Keratinocyte (primary cell): ENCODE results near the gene PURA. TPM values are rescaled to one million over a fixed set of nuclear protein-coding genes. Genes with fewer than 3 reads are reported as not detected.

Experiments used
- DNase-seq: peaks from one replicate; pipeline ENCODE4 v3.0.0-alpha.2; 2011; ENCODE audit warnings: low read depth, missing footprints, low spot score
- FAIRE-seq: peaks from 2 replicates; lab custom pipeline; 2011; peaks lifted over from hg19 to GRCh38; lab: Jason Lieb, UNC
- H2AFZ ChIP-seq: 2 replicates; pipeline ENCODE4 v1.6.0; 2012; ENCODE audit warnings: low read length, control low read depth, inconsistent platforms; ENCODE audit not compliant: control insufficient read depth
- H3K27ac ChIP-seq: 2 replicates; pipeline ENCODE4 v1.5.1; 2011; ENCODE audit warnings: low read length; ENCODE audit not compliant: control insufficient read depth, insufficient read depth
- H3K27me3 ChIP-seq: 3 replicates; pipeline ENCODE4 v1.6.0; 2011; ENCODE audit warnings: low read length; ENCODE audit not compliant: control insufficient read depth, insufficient read depth; ENCODE audit errors: extremely low read depth
- H3K36me3 ChIP-seq, 2 experiments: 2 replicates in 1 of 2; 3 replicates in 1 of 2; pipeline ENCODE4 v1.5.1; 2011; ENCODE audit warnings: low read length in 2 of 2, mild to moderate bottlenecking in 1 of 2; ENCODE audit not compliant: control insufficient read depth in 2 of 2, insufficient read depth in 2 of 2; ENCODE audit errors: extremely low read depth in 1 of 2
- H3K4me1 ChIP-seq: 3 replicates; pipeline ENCODE4 v1.5.1; 2011; ENCODE audit warnings: low read length; ENCODE audit not compliant: control insufficient read depth, insufficient read depth; ENCODE audit errors: extremely low read depth
- H3K4me2 ChIP-seq: 3 replicates; pipeline ENCODE4 v1.6.0; 2011; ENCODE audit warnings: low read depth, low read length; ENCODE audit not compliant: control insufficient read depth, insufficient read depth; ENCODE audit errors: extremely low read depth
- H3K4me3 ChIP-seq, 3 experiments: fragments of 200-600 bp in 1 of 3; sonication (generic) in 1 of 3; 2 replicates in 2 of 3; 3 replicates in 1 of 3; pipeline ENCODE4 v1.5.1; 2011 to 2016; ENCODE audit warnings: low read length in 3 of 3, mild to moderate bottlenecking in 3 of 3, control low read depth in 2 of 3, inconsistent platforms in 1 of 3, low read depth in 1 of 3, mixed read lengths in 1 of 3, mixed run types in 1 of 3, moderate library complexity in 1 of 3; ENCODE audit not compliant: control insufficient read depth in 2 of 3, insufficient read depth in 2 of 3; ENCODE audit errors: extremely low read depth in 1 of 3
- H3K79me2 ChIP-seq: 2 replicates; pipeline ENCODE4 v1.6.0; 2012; ENCODE audit warnings: low read length; ENCODE audit not compliant: control insufficient read depth, insufficient read depth
- H3K9ac ChIP-seq: 3 replicates; pipeline ENCODE4 v1.6.0; 2011; ENCODE audit warnings: low read length; ENCODE audit not compliant: control insufficient read depth, insufficient read depth; ENCODE audit errors: extremely low read depth
- H3K9me1 ChIP-seq: 3 replicates; pipeline ENCODE4 v1.6.0; 2011; ENCODE audit warnings: low read length; ENCODE audit not compliant: control insufficient read depth, insufficient read depth; ENCODE audit errors: extremely low read depth
- H3K9me3 ChIP-seq: 2 replicates; pipeline ENCODE4 v1.5.1; 2012; ENCODE audit warnings: low read depth, low read length; ENCODE audit not compliant: control insufficient read depth
- H4K20me1 ChIP-seq: 3 replicates; pipeline ENCODE4 v1.6.0; 2011; ENCODE audit warnings: low read length; ENCODE audit not compliant: control insufficient read depth, insufficient read depth; ENCODE audit errors: extremely low read depth
- EZH2 ChIP-seq: IDR thresholded peaks from one replicate; pipeline ENCODE4 v1.6.1; 2012; ENCODE audit warnings: inconsistent platforms, mild to moderate bottlenecking, low read length, moderate library complexity
- dilution Hi-C: fragments of 300-500 bp; cut with MboI; formaldehyde crosslinking; loops from one replicate; pipeline ENCODE4 v1.7.0; 2020; ENCODE audit warnings: low sequenced_read_pairs; ENCODE audit not compliant: extremely low pct_ligation_motif_present
- polyA plus RNA-seq, 5 experiments: library from polyadenylated mRNA; depleted of rRNA in 3 of 5; stranded (reverse) in 3 of 5; stranded (forward) in 1 of 5; unstranded in 1 of 5; fragments of >200 nt; gene quantifications; 1 replicate in 1 of 5; 2 replicates in 3 of 5; 3 replicates in 1 of 5; pipeline versions ENCODE4 v1.2.1 to v1.2.3, GENCODE V29; 2011 to 2012; ENCODE audit warnings: missing spikeins in 2 of 5, low read depth in 1 of 5, low replicate concordance in 1 of 5
- TF ChIP-seq, protein P1 (sequence below), 3 experiments: IDR thresholded peaks in 1 of 3; conservative IDR thresholded peaks in 1 of 3; optimal IDR thresholded peaks in 1 of 3; 2 replicates in 2 of 3; 3 replicates in 1 of 3; pipeline versions ENCODE3 to v1.5.1; 2011; ENCODE audit warnings: low read length in 3 of 3, mild to moderate bottlenecking in 3 of 3, moderate library complexity in 2 of 3, control low read depth in 1 of 3, inconsistent platforms in 1 of 3; ENCODE audit not compliant: insufficient read depth in 2 of 3; ENCODE audit errors: extremely low read depth in 1 of 3

Gene PURA
- polyA plus RNA-seq, 1 donor (not counting 4 experiments of a cell fraction or from before 2014, with no cell fraction given) = 4.1 TPM

GRCh38 chr5:140107312-140108092, 6.4 kb upstream of the PURA start:
- Histone ChIP-seq H3K4me1 (peaks cover 20% of the 10 kb centered on the region), H3K27me3 (no peaks in the 10 kb centered on the region), H3K9me1 (no peaks in the 10 kb centered on the region), H4K20me1 (no peaks in the 10 kb centered on the region), H3K9me3 (no peaks in the 10 kb centered on the region), H3K4me2 (peak overlapping the region; percentile 55), H2AFZ (peak overlapping the region; percentile 89), H3K36me3 (no peaks in the 10 kb centered on the region), H3K4me3 (peak overlapping the region; percentile 57 to 84 (median 84)), H3K79me2 (peaks cover 43% of the 10 kb centered on the region), H3K27ac (peak overlapping the region; percentile 77), H3K9ac (peak overlapping the region; percentile 84)
- no peak for TF ChIP-seq EZH2
- TF ChIP-seq, protein P1, sequence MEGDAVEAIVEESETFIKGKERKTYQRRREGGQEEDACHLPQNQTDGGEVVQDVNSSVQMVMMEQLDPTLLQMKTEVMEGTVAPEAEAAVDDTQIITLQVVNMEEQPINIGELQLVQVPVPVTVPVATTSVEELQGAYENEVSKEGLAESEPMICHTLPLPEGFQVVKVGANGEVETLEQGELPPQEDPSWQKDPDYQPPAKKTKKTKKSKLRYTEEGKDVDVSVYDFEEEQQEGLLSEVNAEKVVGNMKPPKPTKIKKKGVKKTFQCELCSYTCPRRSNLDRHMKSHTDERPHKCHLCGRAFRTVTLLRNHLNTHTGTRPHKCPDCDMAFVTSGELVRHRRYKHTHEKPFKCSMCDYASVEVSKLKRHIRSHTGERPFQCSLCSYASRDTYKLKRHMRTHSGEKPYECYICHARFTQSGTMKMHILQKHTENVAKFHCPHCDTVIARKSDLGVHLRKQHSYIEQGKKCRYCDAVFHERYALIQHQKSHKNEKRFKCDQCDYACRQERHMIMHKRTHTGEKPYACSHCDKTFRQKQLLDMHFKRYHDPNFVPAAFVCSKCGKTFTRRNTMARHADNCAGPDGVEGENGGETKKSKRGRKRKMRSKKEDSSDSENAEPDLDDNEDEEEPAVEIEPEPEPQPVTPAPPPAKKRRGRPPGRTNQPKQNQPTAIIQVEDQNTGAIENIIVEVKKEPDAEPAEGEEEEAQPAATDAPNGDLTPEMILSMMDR (optimal IDR thresholded peaks at IDR 0.05 in 1 of 3, IDR thresholded peaks at IDR 0.05 in 1 of 3, conservative IDR thresholded peaks at IDR 0.05 in 1 of 3; ENCODE audit: extremely low read depth in 1 of 3, insufficient read depth in 2 of 3, low read length in 3 of 3) = peak in 1 of 3 experiments; percentile 16
- no peak for FAIRE-seq
- dilution Hi-C loops = no loop called here
- DNase-seq = no peak

- Histone ChIP-seq H3K9ac (peak overlapping the region; percentile 77), H3K4me2 (peak overlapping the region; percentile 78), H3K9me1 (no peaks in the 10 kb centered on the region), H2AFZ (peak overlapping the region; percentile 79), H3K79me2 (peaks cover 51% of the 10 kb centered on the region), H3K27me3 (no peaks in the 10 kb centered on the region), H3K4me1 (peaks cover 22% of the 10 kb centered on the region), H3K36me3 (no peaks in the 10 kb centered on the region), H4K20me1 (no peaks in the 10 kb centered on the region), H3K4me3 (peak overlapping the region; percentile 57 to 84 (median 84)), H3K9me3 (no peaks in the 10 kb centered on the region), H3K27ac (peak overlapping the region; percentile 45)
- no peak for FAIRE-seq
- dilution Hi-C loops = no loop called here
- TF ChIP-seq EZH2 = no peak
- TF ChIP-seq, protein P1 (optimal IDR thresholded peaks at IDR 0.05 in 1 of 3, IDR thresholded peaks at IDR 0.05 in 1 of 3, conservative IDR thresholded peaks at IDR 0.05 in 1 of 3; ENCODE audit: extremely low read depth in 1 of 3, insufficient read depth in 2 of 3, low read length in 3 of 3) = peak in 1 of 3 experiments; percentile 18
- no peak for DNase-seq
Measured at GRCh38 chr5:140108093-140109017, 5.6 kb upstream of the PURA start.
